ENCODE measurements around the gene MCF2L2. TPM values are rescaled to one million over a fixed set of nuclear protein-coding genes. Genes with fewer than 3 reads are reported as not detected.

MCF2L2 gene
- total RNA-seq, 2 experiments from 2014 or later, result 6.5 to 8.2 TPM

GRCh38 chr3:183313351-183313750 lies 115.1 kb downstream of the MCF2L2 start:
- POLR2A ChIA-PET, result no interaction called here
- DNase-seq, result no peak
- Mint-ChIP-seq H3K4me3 (no peak overlapping the region), H3K27ac (no peak overlapping the region), H3K9me3 (no peaks in the 10 kb centered on the region), H3K36me3 (peaks cover 21% of the 10 kb centered on the region), H3K27me3 (no peaks in the 10 kb centered on the region), H3K4me1 (peaks cover 3% of the 10 kb centered on the region)
- no peak for ATAC-seq (ENCODE audit: low read depth)

DNA sequence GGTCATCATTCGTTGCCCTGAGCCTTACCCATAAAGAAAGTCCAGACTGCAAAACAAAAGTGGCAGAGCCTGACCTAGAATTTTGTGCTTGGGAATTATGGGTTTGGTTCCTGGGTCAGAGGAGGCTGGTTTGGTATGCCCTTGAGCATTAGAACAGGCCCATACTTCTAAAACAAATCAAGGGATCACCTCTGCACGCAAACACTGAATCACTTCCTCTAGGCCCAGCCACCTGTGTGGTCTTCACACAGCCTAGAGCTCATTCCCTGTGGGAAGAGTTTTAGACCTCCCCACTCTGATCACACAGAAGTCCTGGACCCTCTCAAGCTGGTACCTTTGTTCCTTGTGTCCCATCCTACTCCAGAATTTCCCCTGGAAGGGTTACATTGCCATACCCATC lies 116.0 kb downstream of the MCF2L2 start:
- Mint-ChIP-seq H3K27ac (no peak overlapping the region), H3K27me3 (no peaks in the 10 kb centered on the region), H3K4me1 (peaks cover 4% of the 10 kb centered on the region), H3K9me3 (no peaks in the 10 kb centered on the region), H3K36me3 (peaks cover 21% of the 10 kb centered on the region), H3K4me3 (no peak overlapping the region)
- DNase-seq, result no peak
- ATAC-seq (ENCODE audit: low read depth), result no peak
- POLR2A ChIA-PET, result no interaction called here

DNA sequence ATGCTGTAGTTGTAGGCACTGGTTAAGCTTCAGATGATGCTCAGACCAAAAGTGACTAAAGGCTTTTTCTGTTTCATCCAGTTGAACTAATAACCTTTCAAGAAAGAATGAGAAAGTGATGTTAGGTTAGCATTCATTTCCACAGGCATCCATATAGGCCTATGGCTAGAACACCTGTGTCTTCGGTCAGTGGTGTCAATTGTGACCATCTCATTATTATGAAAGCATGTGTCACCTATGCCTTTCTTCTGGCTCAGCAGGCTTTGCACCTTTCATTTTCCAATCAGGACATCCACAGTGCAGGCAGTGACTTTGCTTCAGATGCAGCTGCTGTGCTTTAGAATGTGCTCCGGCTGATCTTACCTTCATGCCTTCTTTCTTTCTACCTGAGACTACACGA lies 117.5 kb downstream of the MCF2L2 start:
- no peak for ATAC-seq (ENCODE audit: low read depth)
- no peaks in the 10 kb centered on the region for H3K9me3 Mint-ChIP-seq
- no peak overlapping the region for H3K4me3 Mint-ChIP-seq
- H3K4me1 Mint-ChIP-seq, result peaks cover 19% of the 10 kb centered on the region
- H3K27me3 Mint-ChIP-seq, result no peaks in the 10 kb centered on the region
- H3K36me3 Mint-ChIP-seq, result peaks cover 23% of the 10 kb centered on the region
- no peak overlapping the region for H3K27ac Mint-ChIP-seq
- no peak for DNase-seq
- POLR2A ChIA-PET, result no interaction called here

DNA sequence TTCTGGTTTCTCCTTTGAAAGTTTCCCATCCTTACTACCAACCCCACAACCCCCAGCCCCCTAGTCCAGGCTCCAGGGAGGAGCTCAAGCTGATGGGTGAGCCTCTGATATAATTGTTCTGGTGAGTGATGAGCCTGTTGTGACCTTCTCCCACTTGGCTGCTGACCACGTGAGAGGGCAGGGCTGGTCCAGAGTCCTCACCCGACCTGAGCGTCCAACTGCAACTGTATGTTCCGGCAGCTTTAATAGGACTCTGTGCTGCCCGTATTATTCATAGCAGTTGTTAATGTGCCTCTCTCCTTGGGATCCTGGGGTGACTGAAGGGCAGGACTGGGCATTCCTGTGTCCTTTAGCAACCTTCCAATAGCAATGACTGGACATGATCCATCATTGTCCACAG lies 119.1 kb downstream of the MCF2L2 start:
- ATAC-seq (ENCODE audit: low read depth) (no peak), DNase-seq (no peak)
- no peaks in the 10 kb centered on the region for H3K9me3 Mint-ChIP-seq
- H3K27me3 Mint-ChIP-seq, result no peaks in the 10 kb centered on the region
- POLR2A ChIA-PET, result no interaction called here
- H3K36me3 Mint-ChIP-seq, result peaks cover 23% of the 10 kb centered on the region
- H3K4me3 Mint-ChIP-seq, result no peak overlapping the region
- H3K27ac Mint-ChIP-seq, result no peak overlapping the region
- peaks cover 21% of the 10 kb centered on the region for H3K4me1 Mint-ChIP-seq

GRCh38 chr3:183308751-183309150 lies 119.7 kb downstream of the MCF2L2 start:
- Mint-ChIP-seq H3K27ac (no peak overlapping the region), H3K27me3 (no peaks in the 10 kb centered on the region), H3K9me3 (no peaks in the 10 kb centered on the region), H3K4me1 (peaks cover 24% of the 10 kb centered on the region), H3K4me3 (no peak overlapping the region), H3K36me3 (peaks cover 20% of the 10 kb centered on the region)
- POLR2A ChIA-PET, result no interaction called here
- no peak for DNase-seq
- ATAC-seq (ENCODE audit: low read depth), result no peak

DNA sequence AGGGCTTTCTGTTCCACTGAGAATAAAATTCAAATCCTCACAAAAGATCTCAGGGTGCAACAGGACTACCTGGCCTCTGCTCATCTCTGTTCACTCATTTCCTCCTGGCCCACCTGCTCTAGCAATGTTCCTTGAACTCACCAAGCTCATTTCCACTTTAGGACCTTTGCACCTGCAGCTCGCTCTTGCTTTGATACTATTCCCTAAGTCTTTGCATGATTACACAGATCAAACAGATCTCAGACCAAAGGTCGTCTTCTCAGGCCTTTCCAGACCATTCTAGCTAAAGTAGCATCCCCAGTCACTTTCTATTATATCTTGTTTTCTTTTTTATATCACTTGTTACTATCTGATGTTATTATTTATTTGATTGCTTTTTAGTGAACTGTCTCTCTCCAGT lies 120.7 kb downstream of the MCF2L2 start:
- no peak for DNase-seq
- Mint-ChIP-seq H3K4me3 (no peak overlapping the region), H3K4me1 (peaks cover 30% of the 10 kb centered on the region), H3K36me3 (peaks cover 23% of the 10 kb centered on the region), H3K27ac (peak overlapping the region; percentile 14), H3K27me3 (no peaks in the 10 kb centered on the region), H3K9me3 (no peaks in the 10 kb centered on the region)
- POLR2A ChIA-PET, result no interaction called here
- ATAC-seq (ENCODE audit: low read depth), result no peak

GRCh38 chr3:183306798-183307671 lies 121.4 kb downstream of the MCF2L2 start:
- no peaks in the 10 kb centered on the region for H3K9me3 Mint-ChIP-seq
- ATAC-seq (ENCODE audit: low read depth), result peak; percentile 89
- peak overlapping the region; percentile 42 for H3K4me3 Mint-ChIP-seq
- POLR2A ChIA-PET, result no interaction called here
- no peaks in the 10 kb centered on the region for H3K27me3 Mint-ChIP-seq
- H3K27ac Mint-ChIP-seq, result peak overlapping the region; percentile 14
- peaks cover 22% of the 10 kb centered on the region for H3K36me3 Mint-ChIP-seq
- no peak for DNase-seq
- peaks cover 32% of the 10 kb centered on the region for H3K4me1 Mint-ChIP-seq

DNA sequence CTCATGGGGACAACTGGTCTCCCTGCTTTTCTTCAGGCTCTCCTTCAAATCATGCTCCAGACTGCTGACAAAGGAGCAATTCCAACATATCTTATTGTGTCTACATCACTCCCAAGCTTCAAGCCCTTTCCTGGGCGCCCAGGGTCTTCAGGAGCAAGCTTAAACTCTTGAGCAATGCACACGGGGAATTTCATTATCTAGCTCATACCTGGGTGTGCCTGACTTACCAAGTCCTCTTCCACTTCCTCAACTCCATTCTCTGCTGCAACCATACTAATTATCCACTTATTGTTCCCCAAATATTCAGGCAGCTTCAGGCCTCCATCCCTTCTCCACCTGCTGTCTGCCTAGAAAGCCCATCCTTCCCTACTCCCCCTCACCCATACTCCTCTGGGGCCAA lies 124.7 kb downstream of the MCF2L2 start:
- Mint-ChIP-seq H3K9me3 (no peaks in the 10 kb centered on the region), H3K36me3 (peaks cover 14% of the 10 kb centered on the region), H3K4me1 (peaks cover 39% of the 10 kb centered on the region), H3K27me3 (no peaks in the 10 kb centered on the region), H3K27ac (peak overlapping the region; percentile 27), H3K4me3 (no peak overlapping the region)
- POLR2A ChIA-PET, result no interaction called here
- ATAC-seq (ENCODE audit: low read depth) (no peak), DNase-seq (no peak)

DNA sequence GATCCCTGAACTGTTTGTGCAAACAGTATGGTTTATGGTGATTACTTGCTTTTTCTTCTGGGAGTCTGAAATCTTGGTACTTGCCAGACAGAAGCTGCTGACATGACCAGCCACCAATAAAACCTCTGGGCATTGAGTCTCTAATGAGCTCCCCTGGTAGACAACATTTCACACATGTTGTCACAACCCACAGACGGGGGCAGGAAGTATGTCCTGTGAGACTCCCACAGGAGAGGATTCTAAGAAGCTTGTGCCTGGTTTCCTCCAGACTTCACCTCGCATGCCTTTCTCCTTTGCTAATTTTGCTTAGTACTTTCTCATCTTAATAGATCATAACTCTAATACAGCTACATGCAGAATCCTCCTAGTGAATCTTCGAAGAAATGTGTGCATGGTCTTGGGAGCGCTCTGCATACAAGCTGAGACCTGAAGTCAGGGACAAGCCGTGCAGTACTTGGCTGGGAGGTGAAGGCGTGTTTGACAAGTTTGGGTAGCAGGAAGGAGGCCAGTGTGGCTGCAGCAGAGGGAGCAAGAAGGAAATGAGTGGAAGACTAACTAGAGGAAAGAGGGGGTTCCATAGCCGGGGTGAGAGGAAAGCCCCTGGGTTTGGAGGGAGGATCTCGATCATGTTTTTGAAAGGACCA lies 126.4 kb downstream of the MCF2L2 start:
- POLR2A ChIA-PET, result interaction anchor here (0.7 to 1.3 kb wide), 3 partner anchors 16 to 83 kb away, joined by 3 to 5 read pairs (median 3); no protein-coding TSS in a partner anchor

DNA sequence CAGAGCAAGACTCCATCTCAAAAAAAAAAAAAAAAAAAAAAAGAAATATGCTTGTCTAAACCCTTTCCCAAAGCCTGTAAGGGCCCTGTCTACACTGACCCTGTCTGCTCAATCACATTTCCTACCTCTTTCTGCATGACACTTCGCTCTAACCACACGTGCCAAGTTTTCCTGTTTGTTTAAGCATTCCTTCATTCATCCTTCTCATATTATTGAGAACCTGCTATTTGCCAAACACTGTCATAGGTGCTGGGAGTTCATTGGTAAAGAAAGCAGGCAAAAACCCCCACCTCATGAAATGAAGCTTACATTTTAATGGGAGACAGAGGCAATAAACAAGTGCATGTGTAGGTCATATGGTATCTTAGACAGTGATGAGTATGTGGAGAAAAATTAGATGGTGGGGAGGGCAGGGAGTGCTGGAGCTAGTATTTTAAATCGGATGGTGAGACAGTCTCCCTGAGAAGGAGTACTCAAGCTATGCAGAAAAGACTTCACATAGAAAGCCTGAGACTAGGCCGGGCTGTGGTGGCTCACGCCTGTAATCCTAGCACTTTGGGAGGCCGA lies 127.3 kb downstream of the MCF2L2 start:
- H3K27me3 Mint-ChIP-seq, result no peaks in the 10 kb centered on the region
- POLR2A ChIA-PET, result interaction anchor here (0.8 kb wide), 1 partner anchor 26 kb away, joined by 3 read pairs; no protein-coding TSS in a partner anchor
- H3K36me3 Mint-ChIP-seq, result peaks cover 22% of the 10 kb centered on the region
- ATAC-seq (ENCODE audit: low read depth) (no peak), DNase-seq (no peak)
- H3K4me3 Mint-ChIP-seq, result no peak overlapping the region
- H3K9me3 Mint-ChIP-seq, result no peaks in the 10 kb centered on the region
- H3K4me1 Mint-ChIP-seq, result peaks cover 23% of the 10 kb centered on the region
- peak overlapping the region; percentile 1 for H3K27ac Mint-ChIP-seq

More for the DNA sequence above, 126.4 kb downstream of the MCF2L2 start:
- Mint-ChIP-seq H3K27me3 (no peaks in the 10 kb centered on the region), H3K4me1 (peaks cover 33% of the 10 kb centered on the region), H3K36me3 (peaks cover 16% of the 10 kb centered on the region), H3K27ac (peak overlapping the region; percentile 59), H3K9me3 (no peaks in the 10 kb centered on the region), H3K4me3 (peak overlapping the region; percentile 64)
- DNase-seq (no peak), ATAC-seq (ENCODE audit: low read depth) (peak; percentile 69)

DNA sequence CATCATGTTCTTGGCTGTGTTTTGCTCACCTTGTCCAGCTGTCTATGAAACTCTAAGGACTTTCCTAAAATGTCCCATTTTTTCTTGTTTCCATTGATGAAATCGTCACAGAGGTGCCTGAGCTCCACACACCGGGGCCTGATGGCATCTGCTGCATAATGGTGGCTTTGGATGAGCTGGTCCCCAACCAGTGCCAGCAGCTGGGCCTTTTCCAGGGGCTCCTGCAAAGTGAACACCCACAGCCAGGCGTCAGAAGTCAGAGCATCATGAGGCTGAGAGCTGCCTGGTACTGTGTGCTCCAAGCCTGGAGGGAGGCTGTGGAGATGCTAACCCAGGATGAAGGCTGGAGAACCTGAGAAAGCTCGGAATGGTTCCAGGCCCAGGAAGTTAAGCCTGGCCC lies 128.4 kb downstream of the MCF2L2 start:
- no peaks in the 10 kb centered on the region for H3K27me3 Mint-ChIP-seq
- DNase-seq (no peak), ATAC-seq (ENCODE audit: low read depth) (no peak)
- peaks cover 27% of the 10 kb centered on the region for H3K36me3 Mint-ChIP-seq
- H3K9me3 Mint-ChIP-seq, result no peaks in the 10 kb centered on the region
- POLR2A ChIA-PET, result no interaction called here
- H3K4me3 Mint-ChIP-seq, result no peak overlapping the region
- no peak overlapping the region for H3K27ac Mint-ChIP-seq
- peaks cover 25% of the 10 kb centered on the region for H3K4me1 Mint-ChIP-seq

- Mint-ChIP-seq H3K4me1 (peaks cover 19% of the 10 kb centered on the region), H3K36me3 (peaks cover 28% of the 10 kb centered on the region), H3K4me3 (no peak overlapping the region), H3K27me3 (no peaks in the 10 kb centered on the region), H3K27ac (no peak overlapping the region), H3K9me3 (no peaks in the 10 kb centered on the region)
- DNase-seq (no peak), ATAC-seq (ENCODE audit: low read depth) (no peak)
- POLR2A ChIA-PET, result no interaction called here
Measured at GRCh38 chr3:183298701-183299153, 129.7 kb downstream of the MCF2L2 start.

GRCh38 chr3:183296944-183297343 lies 131.5 kb downstream of the MCF2L2 start:
- no peak for ATAC-seq (ENCODE audit: low read depth)
- POLR2A ChIA-PET, result no interaction called here

More at GRCh38 chr3:183296944-183297343, 131.5 kb downstream of the MCF2L2 start:
- Mint-ChIP-seq H3K27ac (no peak overlapping the region), H3K4me3 (no peak overlapping the region), H3K27me3 (no peaks in the 10 kb centered on the region), H3K36me3 (peaks cover 24% of the 10 kb centered on the region), H3K4me1 (peaks cover 9% of the 10 kb centered on the region), H3K9me3 (no peaks in the 10 kb centered on the region)
- no peak for DNase-seq

Measured in activated naive CD8-positive, alpha-beta T cell treated with anti-CD3 and anti-CD28 coated beads, Interleukin-2, amount 10 ng/mL, durations not matched to agents 7 days and 5 days (primary cell).